GM12878 (cell line): ENCODE data around the gene NNMT. TPM values are rescaled to one million over a fixed set of nuclear protein-coding genes. Genes with fewer than 3 reads are reported as not detected.

ENCODE experiments used
- ATAC-seq: fragments of 200-7000 bp; cut with Tn5 transposase; 3 replicates; pipeline ENCODE4 v1.9.1; 2020; ENCODE audit warnings: mild to moderate bottlenecking, moderate library complexity
- BruUV-seq: library from RNA; stranded (reverse); fragments of 400-500 nt; replicated peaks from 2 replicates; lab custom pipeline; 2021; lab: Mats Ljungman, UMichigan
- CTCF ChIA-PET: fragments of 300-600 bp; sonication (Branson Sonifier 250); formaldehyde crosslinking; extraction: SDS; loops from one replicate; lab custom pipeline; 2021; ENCODE audit warnings: inconsistent platforms; lab: Yijun Ruan, JAX
- POLR2A ChIA-PET: fragments of 350-600 bp; formaldehyde crosslinking; extraction: SDS; loops from one replicate; lab custom pipeline; 2021; ENCODE audit warnings: inconsistent platforms; lab: Charles Lee
- RAD21 ChIA-PET: fragments of 300-600 bp; sonication (Branson Sonifier 250); formaldehyde crosslinking; loops from one replicate; lab custom pipeline; 2023; ENCODE audit warnings: antibody characterized with exemption; ENCODE audit not compliant: unreplicated experiment; lab: Charles Lee
- SMC1A ChIA-PET: fragments of 300-600 bp; sonication (Branson Sonifier 250); formaldehyde crosslinking; loops from one replicate; lab custom pipeline; 2023; ENCODE audit not compliant: unreplicated experiment, uncharacterized antibody; lab: Charles Lee
- DNase-seq: peaks from one replicate; pipeline ENCODE4 v3.0.0-alpha.2; 2011; ENCODE audit warnings: low read depth, low spot score
- FAIRE-seq: peaks from 3 replicates; lab custom pipeline; 2011; peaks lifted over from hg19 to GRCh38; lab: Jason Lieb, UNC
- H2AFZ ChIP-seq: 2 replicates; pipeline ENCODE4 v1.6.0; 2011; ENCODE audit warnings: low read depth, low read length, control low read depth; ENCODE audit not compliant: control insufficient read depth
- H3K27ac ChIP-seq: 2 replicates; pipeline ENCODE4 v1.5.1; 2011; ENCODE audit warnings: control low read depth; ENCODE audit not compliant: control insufficient read depth, insufficient read depth
- H3K27me3 ChIP-seq, 2 experiments: replicated peaks in 1 of 2; 2 replicates each; pipeline versions ENCODE4 v1.6.0 to v1.6.1; 2011; ENCODE audit warnings: low read length in 1 of 2; ENCODE audit not compliant: control insufficient read depth in 2 of 2, insufficient read depth in 2 of 2
- H3K36me3 ChIP-seq, 2 experiments: 2 replicates each; pipeline ENCODE4 v1.5.1; 2011; ENCODE audit warnings: low read length in 1 of 2; ENCODE audit not compliant: control insufficient read depth in 2 of 2, insufficient read depth in 2 of 2
- H3K4me1 ChIP-seq: 2 replicates; pipeline ENCODE4 v1.6.1; 2011; ENCODE audit warnings: mild to moderate bottlenecking, low read length, moderate library complexity, mixed read lengths; ENCODE audit not compliant: control insufficient read depth, insufficient read depth
- H3K4me2 ChIP-seq: 2 replicates; pipeline ENCODE4 v1.6.0; 2011; ENCODE audit warnings: control low read depth; ENCODE audit not compliant: control insufficient read depth, insufficient read depth
- H3K4me3 ChIP-seq: fragments of 200-600 bp; sonication (generic); 2 replicates; pipeline ENCODE4 v1.5.1; 2016
- H3K79me2 ChIP-seq: 2 replicates; pipeline ENCODE4 v1.6.0; 2011; ENCODE audit warnings: low read length; ENCODE audit not compliant: control insufficient read depth, insufficient read depth
- H3K9ac ChIP-seq: 2 replicates; pipeline ENCODE4 v1.8.0; 2011; ENCODE audit warnings: low read length, control low read depth, mixed read lengths; ENCODE audit not compliant: control insufficient read depth, insufficient read depth
- H3K9me3 ChIP-seq: replicated peaks from 3 replicates; pipeline ENCODE4 v1.5.1; 2011; ENCODE audit warnings: mild to moderate bottlenecking, low read length; ENCODE audit not compliant: control insufficient read depth, insufficient read depth
- H4K20me1 ChIP-seq: 2 replicates; pipeline ENCODE4 v1.6.0; 2011; ENCODE audit not compliant: control insufficient read depth, insufficient read depth
- KDM1A ChIP-seq: fragments of 200-600 bp; sonication (generic); IDR thresholded peaks from 2 replicates; pipeline ENCODE4 v1.6.1; 2016; ENCODE audit warnings: borderline replicate concordance
- NFYA ChIP-seq: IDR thresholded peaks from 2 replicates; pipeline ENCODE4 v1.6.1; 2011; ENCODE audit warnings: low read depth, mild to moderate bottlenecking, low read length, improper control_type of control experiment, borderline replicate concordance
- NRF1 ChIP-seq: conservative IDR thresholded peaks from 2 replicates; pipeline ENCODE4 v1.6.1; 2011; ENCODE audit warnings: mild to moderate bottlenecking, low read depth, low read length, improper control_type of control experiment
- POU2F2 ChIP-seq: IDR thresholded peaks from 3 replicates; pipeline ENCODE4 v1.6.1; 2011; ENCODE audit warnings: low read depth, mild to moderate bottlenecking, low read length, borderline replicate concordance
- YBX1 ChIP-seq: fragments of 450-650 bp; IDR thresholded peaks from 2 replicates; pipeline ENCODE4 v1.6.1; 2016; ENCODE audit warnings: antibody characterized with exemption
- ZNF384 ChIP-seq: IDR thresholded peaks from 2 replicates; pipeline ENCODE4 v1.6.1; 2012; ENCODE audit warnings: low read depth, mild to moderate bottlenecking, low read length, improper control_type of control experiment, borderline replicate concordance
- WGBS: methylation state at CpG from one replicate; pipeline ENCODE4 v1.1.6; 2016; ENCODE audit warnings: low lambda C conversion rate; ENCODE audit not compliant: insufficient replicate concordance, insufficient coverage; ENCODE audit errors: missing lambda C conversion rate; 5-methylcytosine and 5-hydroxymethylcytosine counted together
- in situ Hi-C: fragments of 300-500 bp; cut with MboI; formaldehyde crosslinking; loops from 9 replicates; pipeline ENCODE4 v1.14.3; 2018; ENCODE audit warnings: mixed read lengths
- intact Hi-C: fragments of 100-400 bp; cut with micrococcal nuclease; formaldehyde crosslinking; loops from one replicate; pipeline ENCODE4 v1.14.2; 2022; ENCODE audit not compliant: unreplicated experiment
- polyA plus RNA-seq, 11 experiments: library from polyadenylated mRNA; depleted of rRNA in 4 of 11; unstranded in 6 of 11; stranded (reverse) in 5 of 11; fragments of >200 nt; fragmentation: Nextera tagmentation in 4 of 11; fragmentation: Illumina TruSeq in 1 of 11; extraction: Ambion mirVana in 4 of 11; extraction: Trizol in 1 of 11; gene quantifications; 1 replicate in 1 of 11; 2 replicates in 10 of 11; pipeline versions ENCODE4 v1.2.1 to v1.2.3, GENCODE V29; 2011 to 2016; ENCODE audit warnings: inconsistent platforms in 2 of 11, missing spikeins in 2 of 11, low read depth in 1 of 11
- total RNA-seq, 4 experiments: library from RNA; depleted of rRNA in 3 of 4; stranded (reverse); fragments of >200 nt in 3 of 4; fragmentation: Illumina TruSeq in 1 of 4; extraction: Trizol in 1 of 4; gene quantifications; 2 replicates each; pipeline versions ENCODE4 v1.2.1 to v1.2.3, GENCODE V29; 2013 to 2021
- TF ChIP-seq, protein P1 (sequence below): fragments of 150-350 bp; IDR thresholded peaks from 2 replicates; pipeline ENCODE4 v1.6.1; 2014; ENCODE audit warnings: mild to moderate bottlenecking, low read depth, low read length

Gene NNMT
- total and polyA plus RNA-seq, 10 of the 15 experiments (the other 5 are each of a cell fraction or from before 2014, with no cell fraction given) = 0.46 TPM; not detected in 9

GRCh38 chr11:114291381-114291780 lies 4.8 kb upstream of the NNMT start:
- no peak overlapping the region for H3K4me3 ChIP-seq
- FAIRE-seq (no peak), ATAC-seq (no peak), DNase-seq (no peak)
- BruUV-seq = no TSS peak
- POLR2A ChIA-PET = no interaction called here
- H3K79me2 ChIP-seq = no peaks in the 10 kb centered on the region
- RAD21 ChIA-PET = no interaction called here
- H3K9ac ChIP-seq = no peak overlapping the region
- no peak overlapping the region for H2AFZ ChIP-seq
- no peak overlapping the region for H3K4me2 ChIP-seq
- intact Hi-C loops = no loop called here
- H3K9me3 ChIP-seq = no peaks in the 10 kb centered on the region
- 66% methylated on average over 5 of the region's 5 CpGs for WGBS
- in situ Hi-C loops = no loop called here
- TF ChIP-seq POU2F2 = no peak
- no peak for TF ChIP-seq NRF1
- TF ChIP-seq NFYA = no peak
- TF ChIP-seq, protein P1, sequence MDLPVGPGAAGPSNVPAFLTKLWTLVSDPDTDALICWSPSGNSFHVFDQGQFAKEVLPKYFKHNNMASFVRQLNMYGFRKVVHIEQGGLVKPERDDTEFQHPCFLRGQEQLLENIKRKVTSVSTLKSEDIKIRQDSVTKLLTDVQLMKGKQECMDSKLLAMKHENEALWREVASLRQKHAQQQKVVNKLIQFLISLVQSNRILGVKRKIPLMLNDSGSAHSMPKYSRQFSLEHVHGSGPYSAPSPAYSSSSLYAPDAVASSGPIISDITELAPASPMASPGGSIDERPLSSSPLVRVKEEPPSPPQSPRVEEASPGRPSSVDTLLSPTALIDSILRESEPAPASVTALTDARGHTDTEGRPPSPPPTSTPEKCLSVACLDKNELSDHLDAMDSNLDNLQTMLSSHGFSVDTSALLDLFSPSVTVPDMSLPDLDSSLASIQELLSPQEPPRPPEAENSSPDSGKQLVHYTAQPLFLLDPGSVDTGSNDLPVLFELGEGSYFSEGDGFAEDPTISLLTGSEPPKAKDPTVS = no peak
- no peak for TF ChIP-seq ZNF384
- TF ChIP-seq YBX1 = no peak
- no peak for TF ChIP-seq KDM1A
- TF ChIP-seq, all 136 proteins: peak for 0
- Histone ChIP-seq H3K4me1 (no peaks in the 10 kb centered on the region), H3K27me3 (no peaks in the 10 kb centered on the region; a peak in 2 of 4 replicates), H4K20me1 (no peaks in the 10 kb centered on the region), H3K27ac (no peak overlapping the region), H3K36me3 (no peaks in the 10 kb centered on the region)
- ChIA-PET CTCF (interaction anchor here (1.2 kb wide), 1 partner anchor 1002 kb away, joined by 3 read pairs; no protein-coding TSS in a partner anchor), SMC1A (no interaction called here)
